Measurements from ENCODE around the gene CYP27B1.

CYP27B1 gene

DNA sequence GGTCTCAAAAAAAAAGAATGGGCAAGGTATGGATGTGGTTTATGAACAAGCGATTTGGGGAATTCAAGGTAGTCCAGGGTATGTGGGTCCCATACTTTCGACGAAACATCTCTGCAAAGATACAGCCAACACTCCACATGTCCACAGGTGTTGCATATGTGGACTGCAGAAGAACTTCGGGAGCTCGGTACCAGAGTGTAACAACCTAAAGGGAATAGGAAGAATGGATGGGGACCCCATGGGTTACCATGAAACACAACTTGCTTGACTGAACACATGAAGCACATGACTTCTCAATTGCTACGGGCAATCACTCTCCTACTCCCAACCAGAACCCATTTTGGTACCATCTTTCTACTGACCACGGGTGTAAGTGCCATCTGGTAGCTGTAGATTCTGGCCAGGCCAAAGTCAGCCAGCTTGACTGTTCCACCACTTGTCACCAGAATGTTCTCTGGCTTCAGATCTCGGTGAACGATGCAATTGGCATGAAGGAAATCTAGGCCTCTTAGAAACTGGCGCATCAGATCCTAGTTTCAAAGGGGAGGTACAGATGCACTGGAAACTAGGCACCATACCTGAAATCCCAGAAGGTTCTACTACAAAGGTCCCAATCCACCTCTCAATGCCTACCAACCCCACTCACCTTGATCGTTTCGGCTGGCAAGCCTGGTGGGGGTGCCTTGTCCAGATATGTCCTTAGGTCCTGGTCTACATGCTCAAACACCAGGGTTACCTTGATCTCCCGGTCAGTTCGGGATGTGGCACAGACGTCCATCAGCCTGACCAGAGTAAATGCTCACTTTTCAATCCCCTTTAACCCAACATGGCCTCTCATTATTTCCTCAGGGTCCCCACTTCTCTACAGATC is 16.1 kb downstream of the CYP27B1 start:
- DNase-seq = no peak

GRCh38 chr12:57749061-57749460 is 17.8 kb downstream of the CYP27B1 start:
- DNase-seq = no peak

- no peak for DNase-seq
Measured at GRCh38 chr12:57746025-57746424, 20.9 kb downstream of the CYP27B1 start.

GRCh38 chr12:57745485-57745881 is 21.4 kb downstream of the CYP27B1 start:
- no peak for DNase-seq

DNA sequence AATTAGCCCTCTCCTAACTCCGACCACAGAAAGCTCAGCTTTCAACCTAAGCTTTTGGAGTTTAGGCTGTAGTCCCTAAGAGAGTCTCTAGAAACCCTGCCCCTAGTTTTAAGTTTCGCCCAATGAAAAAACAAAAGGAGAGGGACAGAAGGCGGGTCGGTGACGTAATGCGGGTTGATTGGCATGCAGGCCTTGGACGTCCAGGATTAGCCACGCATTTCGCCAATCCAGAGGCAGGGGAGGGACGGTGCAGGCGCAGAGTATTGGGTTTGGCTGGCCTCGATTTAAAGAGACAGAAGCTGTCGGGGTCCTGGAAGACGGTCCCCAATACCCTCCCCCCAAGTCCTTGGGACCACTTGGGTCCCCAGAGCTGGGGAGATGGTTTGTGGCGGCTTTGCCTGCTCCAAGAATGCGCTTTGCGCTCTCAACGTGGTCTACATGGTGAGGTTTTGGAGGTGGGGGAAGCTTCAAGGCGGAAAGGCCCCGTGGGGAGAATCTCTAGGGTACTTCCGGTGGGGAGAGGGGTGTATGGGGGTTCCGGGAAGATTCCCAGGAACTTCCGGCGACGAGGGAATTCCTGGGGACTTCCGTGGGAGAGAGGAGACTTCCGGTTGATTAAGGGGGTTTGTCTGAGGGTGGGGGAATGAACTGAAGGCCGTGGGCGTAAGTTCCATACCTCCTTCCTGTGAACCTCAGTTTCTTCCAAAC is 21.9 kb downstream of the CYP27B1 start, which contains the start of gene TSPAN31:
Gene TSPAN31, plus strand, starts transcription at position 263 of the 708 bp plus-strand sequence. Its CDS starts 116 bp downstream, at position 379.
- peak; percentile 99 for DNase-seq

DNA sequence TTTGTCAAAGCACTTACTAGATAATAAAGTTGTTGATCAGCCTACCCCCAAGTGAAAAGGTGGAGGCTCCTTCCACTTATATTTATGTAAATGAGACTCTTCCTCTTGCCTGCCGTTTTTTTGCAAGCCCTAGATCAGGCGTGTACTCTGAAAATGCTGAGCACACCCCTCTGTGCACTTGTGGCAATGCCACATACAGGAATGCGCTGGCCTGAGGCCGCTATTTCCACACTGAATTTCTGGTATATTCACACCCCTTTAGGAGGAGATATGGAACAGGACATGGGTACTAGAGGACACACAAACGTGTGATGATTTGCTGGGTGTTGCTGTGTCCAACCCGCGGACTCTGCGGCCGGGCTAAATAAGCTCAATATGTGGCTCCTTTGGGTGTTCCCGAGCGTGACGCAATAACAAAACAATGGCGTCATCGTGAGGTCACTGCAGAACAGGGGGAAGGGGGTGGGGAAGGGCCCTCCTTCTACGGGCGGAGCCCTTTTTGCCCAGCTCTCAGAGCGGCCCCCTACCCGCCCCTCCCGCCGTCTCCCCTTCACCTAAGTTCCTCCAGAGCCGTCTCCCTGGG is 22.6 kb downstream of the CYP27B1 start:
- DNase-seq = no peak

- no peak for DNase-seq
Measured at GRCh38 chr12:57743769-57744168, 23.1 kb downstream of the CYP27B1 start.

DNA sequence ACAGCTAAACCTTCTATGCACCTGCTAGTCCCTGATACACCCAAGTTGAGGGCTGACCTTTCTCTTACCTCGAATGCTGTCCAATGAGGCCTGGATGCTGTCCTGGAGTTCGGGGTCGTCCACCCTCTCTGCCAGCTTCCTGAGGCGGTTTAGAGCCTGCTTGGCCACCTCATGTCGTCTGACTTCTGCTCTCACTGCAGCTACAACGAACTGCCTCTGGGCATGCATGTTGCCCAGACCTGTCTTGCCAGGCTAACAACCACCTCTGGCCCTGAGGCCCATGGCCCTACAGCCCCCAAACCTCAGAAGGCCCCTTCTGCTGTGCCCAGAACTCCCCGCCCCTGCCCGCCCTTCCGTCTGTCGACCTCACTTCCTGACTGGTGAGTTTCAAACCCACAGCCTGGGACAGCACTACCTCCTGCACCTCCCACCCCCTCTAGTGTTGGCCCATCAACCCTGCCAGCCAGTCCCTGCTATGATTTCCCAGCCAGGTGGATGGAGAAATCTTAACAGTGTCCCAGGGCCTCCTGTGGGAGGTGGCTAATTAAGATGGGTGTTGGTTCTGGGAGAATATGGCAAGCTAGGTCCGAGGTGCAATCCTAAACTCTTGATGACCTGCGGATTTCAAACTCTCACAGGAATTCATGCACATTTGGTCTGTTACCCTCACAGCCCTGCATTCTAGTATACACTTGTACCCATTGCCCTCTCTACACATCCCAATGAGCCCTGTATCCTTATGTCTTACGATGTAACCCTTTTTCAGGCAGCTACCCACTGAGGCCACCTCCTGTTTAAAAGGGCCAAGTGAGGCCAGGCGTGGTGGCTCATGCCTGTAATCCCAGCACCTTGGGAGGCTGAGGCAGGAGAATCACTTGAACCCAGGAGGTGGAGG is 24.8 kb downstream of the CYP27B1 start:
- DNase-seq = no peak

- DNase-seq = no peak
Measured at GRCh38 chr12:57741413-57741789, 25.5 kb downstream of the CYP27B1 start.

DNA sequence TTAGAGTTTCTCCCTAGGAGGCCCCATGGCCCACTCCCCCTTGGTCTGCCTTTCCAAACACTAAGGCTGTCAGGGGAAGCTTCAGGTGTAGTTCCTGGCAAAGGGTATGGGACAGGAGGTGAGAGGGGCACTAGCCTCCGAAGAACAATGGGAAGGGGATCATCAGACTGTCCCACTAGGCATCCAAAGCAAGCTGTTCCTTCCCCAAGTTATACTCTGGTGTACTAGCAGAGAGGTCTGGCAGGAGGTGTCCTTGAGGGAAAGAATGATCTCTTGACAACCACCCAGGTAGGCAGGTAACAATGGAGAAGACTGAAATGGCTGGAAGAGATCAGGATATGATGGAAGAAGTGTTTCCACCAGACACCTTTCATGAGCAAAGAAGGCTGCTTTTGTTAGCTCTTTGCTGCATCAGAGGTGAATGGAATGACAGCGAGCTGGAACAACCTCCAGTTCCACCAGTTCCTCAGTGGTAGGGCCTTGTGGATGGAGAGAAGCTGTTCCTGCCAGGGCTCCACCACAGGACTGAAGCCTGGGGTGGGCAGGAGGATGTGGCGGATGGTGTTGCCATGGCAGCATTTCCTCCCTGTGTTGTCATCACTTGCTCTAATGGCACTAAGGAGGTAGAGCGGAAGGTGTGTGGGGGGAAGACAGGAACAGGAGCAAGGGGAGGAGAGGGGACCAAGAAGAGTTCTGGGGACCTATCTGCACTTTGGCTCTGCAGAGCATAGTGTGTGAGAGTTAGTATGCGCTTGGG is 26.0 kb downstream of the CYP27B1 start:
- DNase-seq = no peak

GRCh38 chr12:57739914-57740538 is 26.9 kb downstream of the CYP27B1 start:
- DNase-seq = no peak

- no peak for DNase-seq
Measured at GRCh38 chr12:57739387-57739786, 27.5 kb downstream of the CYP27B1 start.

DNA sequence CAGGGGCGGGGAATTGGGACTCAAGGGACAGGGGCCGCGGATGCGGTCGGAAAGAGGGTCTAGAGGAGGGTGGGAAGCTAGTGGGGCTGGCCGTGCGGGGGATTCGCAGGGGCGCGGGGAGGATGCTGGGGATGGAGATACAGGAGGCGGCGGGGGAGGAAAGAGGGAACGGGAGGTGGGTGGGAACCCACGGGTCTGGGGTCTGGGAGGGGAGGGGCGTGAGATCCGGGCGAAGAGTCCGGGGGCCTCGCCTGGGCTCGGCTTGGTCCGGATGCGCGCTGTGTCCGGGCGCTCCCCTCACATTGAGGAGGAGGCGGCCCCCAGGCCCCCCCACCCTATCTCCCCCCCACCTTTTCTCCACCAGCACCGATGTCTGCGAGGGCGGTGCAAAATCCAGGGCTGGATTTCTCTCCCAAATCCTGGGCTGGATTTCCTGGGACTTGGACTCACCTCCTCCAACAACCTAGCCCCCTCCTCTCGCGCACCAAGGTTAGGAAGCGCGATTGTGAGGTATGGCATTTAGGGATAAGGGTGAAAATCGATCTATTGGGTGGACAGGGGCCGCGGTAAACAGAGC is 28.1 kb downstream of the CYP27B1 start, which contains the start of gene AGAP2:
Gene AGAP2, minus strand, starts transcription at position 82 of the 577 bp plus-strand sequence. CDS start 496 bp downstream, outside the sequence.
- peak; percentile 87 for DNase-seq

DNA sequence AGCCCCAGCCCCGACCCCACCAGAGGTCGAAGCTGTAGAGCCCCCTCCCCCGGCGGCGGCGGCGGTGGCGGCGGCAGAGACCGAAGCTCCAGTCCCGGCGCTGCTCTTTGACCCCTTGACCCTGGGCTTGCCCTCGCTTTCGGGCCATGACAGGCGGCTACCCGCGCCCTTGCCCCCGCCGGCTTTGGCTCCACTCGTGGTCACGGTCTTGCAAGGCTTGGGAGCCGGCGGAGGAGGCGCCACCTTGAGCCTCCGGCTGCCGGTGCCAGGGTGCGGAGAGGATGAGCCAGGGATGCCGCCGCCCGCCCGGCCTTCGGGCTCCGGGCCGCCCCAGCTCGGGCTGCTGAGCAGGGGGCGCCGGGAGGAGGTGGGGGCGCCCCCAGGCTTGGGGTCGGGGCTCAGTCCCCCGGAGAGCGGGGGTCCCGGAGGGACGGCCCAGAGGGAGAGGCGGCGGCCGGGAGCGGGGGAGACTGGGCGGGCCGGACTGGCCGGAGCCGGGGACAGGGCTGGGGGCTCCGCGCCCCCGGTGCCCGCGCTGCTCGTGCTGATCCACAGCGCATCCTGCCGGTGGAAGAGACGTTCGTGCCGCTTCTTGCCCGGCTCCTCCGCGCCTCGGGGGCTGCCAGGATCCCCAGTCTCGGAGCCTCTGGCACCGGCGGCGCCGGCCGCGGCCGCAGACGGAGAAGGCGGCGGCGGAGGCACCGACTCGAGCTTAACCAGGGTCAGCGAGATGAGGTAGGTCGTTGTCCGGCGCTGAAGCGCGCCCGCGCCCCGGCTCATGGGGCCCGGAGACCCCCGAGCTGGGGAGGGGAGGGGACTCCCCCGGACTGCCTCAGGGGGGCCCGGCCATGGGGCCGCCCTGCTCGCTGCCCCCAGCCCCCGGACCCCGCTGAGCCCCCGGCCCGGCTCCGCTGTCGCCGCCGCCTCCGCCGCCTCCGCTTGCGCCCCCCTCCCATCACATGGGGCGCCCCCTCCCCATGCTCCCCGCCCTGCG is 29.1 kb downstream of the CYP27B1 start:
- peak; percentile 71 for DNase-seq

GRCh38 chr12:57736741-57737466 is 30.0 kb downstream of the CYP27B1 start:
- peak; percentile 48 for DNase-seq

- DNase-seq = peak; percentile 74
Measured at GRCh38 chr12:57735952-57736740, 30.7 kb downstream of the CYP27B1 start.

DNA sequence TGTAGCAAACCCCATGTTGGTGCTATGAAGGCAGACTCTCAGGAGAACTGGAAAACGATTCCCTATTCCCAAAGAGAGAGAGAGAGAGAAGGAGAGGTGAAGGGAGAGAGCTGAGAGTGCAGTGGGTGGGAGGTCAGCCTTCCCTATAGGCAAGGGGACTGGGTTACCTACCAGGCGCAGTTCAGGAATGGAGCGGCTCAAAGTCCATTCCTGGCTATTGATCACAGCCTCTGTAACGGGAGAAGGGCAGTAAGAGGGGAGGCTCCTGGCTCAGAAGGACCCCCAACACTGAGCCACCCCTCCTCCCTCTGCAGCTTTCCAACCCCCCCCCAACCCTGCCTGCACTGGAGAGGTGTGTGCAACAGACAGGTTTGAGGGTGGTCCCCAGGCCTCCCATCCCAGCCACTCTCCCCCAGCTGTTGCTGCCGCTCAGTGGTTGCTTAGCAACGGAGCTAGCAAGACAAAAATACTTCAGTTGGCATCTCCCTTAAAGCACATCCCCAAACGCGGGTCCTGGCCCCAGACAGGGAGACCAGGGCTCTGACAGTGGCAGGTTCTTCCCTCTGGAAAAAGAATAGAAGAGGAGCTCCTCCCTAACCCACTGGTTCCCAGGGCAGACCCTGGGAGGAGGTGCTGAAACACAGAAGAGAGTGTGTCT is 31.6 kb downstream of the CYP27B1 start:
- DNase-seq = peak; percentile 73

Data from eye (tissue), 1 donor.